Left ventricle myocardium superior (tissue), 1 donor: ENCODE measurements around the gene KCNK2. TPM values are rescaled to one million over a fixed set of nuclear protein-coding genes. Genes with fewer than 3 reads are reported as not detected.

Experiments used
- ATAC-seq: fragments of 200-7000 bp; cut with Tn5 transposase; one replicate; pipeline ENCODE4 v1.9.1; 2020; ENCODE audit warnings: mild to moderate bottlenecking, moderate library complexity
- DNase-seq: peaks from one replicate; pipeline ENCODE4 v3.0.0-alpha.2; 2020
- intact Hi-C: fragments of 100-400 bp; cut with micrococcal nuclease; formaldehyde crosslinking; loops from one replicate; pipeline ENCODE4 v1.11.0; 2022
- long read RNA-seq: library from polyadenylated mRNA; unstranded; transcript quantifications from one replicate; pipeline ENCODE4 v2.0.0, GENCODE V29; 2021
- total RNA-seq: library from RNA; stranded (reverse); fragmentation: NEBNext Ultra II Directional; extraction: Animal tissue kit (Norgen Biotek cat#: 25700); gene quantifications from one replicate; pipeline ENCODE4 v1.2.1, GENCODE V29; 2021
- donor health status: DM: no; HTN: yes; CAD: no; lungs with severe emphysema.

The KCNK2 gene, protein sequence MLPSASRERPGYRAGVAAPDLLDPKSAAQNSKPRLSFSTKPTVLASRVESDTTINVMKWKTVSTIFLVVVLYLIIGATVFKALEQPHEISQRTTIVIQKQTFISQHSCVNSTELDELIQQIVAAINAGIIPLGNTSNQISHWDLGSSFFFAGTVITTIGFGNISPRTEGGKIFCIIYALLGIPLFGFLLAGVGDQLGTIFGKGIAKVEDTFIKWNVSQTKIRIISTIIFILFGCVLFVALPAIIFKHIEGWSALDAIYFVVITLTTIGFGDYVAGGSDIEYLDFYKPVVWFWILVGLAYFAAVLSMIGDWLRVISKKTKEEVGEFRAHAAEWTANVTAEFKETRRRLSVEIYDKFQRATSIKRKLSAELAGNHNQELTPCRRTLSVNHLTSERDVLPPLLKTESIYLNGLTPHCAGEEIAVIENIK
- total RNA-seq: not detected
- long read RNA-seq: 0 reads

DNA sequence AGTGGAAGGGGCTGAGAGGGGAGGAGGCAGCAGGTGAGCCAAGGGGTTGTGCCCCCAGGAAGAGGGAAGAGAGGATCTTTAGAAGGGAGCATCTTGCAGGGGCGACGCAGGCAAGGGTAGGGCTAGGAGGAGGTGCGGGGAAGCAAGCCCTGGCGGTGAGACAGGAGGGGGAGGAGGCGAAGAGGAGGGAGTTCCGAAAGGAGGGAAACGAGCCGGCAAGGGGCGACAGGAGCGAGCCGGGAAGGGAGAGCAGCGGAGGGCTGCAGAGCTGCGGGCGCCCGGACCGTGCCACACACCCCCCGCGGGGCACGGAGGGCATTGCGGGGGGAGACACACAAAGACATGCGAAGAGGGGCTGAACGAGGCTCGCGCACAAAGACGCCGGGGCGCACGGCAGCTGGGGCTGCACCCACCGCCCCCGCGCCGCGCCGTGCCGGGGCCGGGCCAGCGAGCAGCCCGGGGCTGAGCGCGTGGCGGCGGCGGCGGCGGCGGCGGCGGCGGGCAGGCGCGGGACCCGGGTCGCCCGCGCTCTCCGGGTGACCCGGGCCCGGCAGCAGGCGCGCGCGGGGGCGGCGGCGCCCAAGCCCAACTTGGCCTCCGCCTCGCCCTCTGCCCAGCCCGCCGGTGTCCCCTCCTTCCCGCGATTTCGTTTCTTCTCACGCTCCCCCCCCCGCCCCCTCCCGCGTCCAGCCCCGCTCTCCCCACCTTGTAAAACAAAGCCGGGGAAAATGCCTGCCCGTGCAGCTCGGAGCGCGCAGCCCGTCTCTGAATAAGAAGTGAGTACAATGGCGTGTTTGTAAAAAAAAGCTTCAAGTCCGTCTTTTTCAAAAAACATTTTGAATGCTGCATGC is at the start of gene KCNK2:
TSS of gene KCNK2 (plus strand) at position 206 of the 851 bp plus-strand sequence. CDS start 649 bp downstream, outside the sequence.
- ATAC-seq (no peak), DNase-seq (no peak)
- intact Hi-C loops: no loop called here

DNA sequence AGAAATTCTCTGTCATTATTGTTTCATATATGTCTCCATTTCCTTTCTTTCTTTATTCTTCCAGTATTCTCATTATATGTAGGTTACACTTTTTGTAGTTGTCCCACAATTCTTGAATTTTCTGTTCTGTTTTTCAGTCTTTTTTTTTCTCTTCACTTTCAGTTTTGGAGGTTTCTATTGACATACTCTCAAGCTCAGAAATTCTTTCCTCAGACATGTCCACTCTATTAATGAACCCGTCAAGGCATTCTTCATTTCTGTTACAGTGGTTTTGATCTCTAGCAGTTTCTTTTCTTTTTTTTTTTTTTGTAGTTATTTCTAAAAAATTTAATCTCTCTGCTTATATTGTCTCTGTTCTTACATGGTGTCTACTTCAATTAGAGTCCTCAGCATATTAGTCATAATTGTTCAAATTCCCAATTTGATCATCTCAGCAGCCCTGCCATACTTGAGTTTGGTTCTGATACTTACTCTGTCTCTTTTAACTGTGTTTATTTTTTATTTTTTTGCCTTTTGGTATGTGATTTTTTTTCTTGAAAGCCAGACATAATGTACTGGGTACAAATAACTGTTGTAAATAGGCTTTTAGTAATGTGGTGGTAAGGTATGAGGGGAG is 49.5 kb upstream of the KCNK2 start:
- intact Hi-C loops: no loop called here
- no peak for DNase-seq
- ATAC-seq: no peak

DNA sequence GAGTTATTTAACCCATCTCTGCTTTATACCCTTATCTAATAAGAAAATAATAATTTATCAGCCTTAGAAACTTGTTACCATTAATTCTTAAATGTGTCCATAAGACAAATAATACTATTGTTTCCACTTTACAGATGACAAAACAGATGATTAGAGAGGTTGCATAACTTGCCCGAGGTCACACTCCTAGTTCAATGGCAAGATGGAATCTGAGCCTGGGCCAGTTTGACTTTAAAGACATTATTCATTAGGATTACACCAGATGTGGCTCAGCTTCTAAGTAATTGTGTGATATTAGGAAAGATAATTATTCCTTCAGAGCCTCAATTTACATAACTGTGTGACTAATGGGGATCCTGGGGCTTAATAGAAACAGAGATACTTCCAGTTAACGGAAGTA is 42.3 kb upstream of the KCNK2 start:
- ATAC-seq: no peak
- no peak for DNase-seq
- intact Hi-C loops: no loop called here

DNA sequence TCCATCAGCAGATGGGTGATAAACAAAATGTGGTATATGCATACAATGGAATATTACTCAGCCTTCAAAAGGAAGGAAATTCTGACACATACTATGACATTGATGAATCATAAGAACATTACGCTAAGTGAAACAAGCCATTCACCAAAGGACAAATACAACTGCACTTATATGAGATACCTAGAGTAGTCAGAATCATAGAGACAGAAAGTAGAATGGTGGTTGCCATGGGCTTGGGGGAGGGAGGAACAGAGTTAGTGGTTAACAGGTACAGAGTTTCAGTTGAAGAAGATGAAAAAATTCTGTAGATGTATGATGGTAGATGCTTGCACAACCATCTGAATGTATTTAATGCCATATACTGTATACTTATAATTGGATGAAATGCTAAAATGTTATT is 39.1 kb upstream of the KCNK2 start:
- ATAC-seq: no peak
- intact Hi-C loops: no loop called here
- no peak for DNase-seq

DNA sequence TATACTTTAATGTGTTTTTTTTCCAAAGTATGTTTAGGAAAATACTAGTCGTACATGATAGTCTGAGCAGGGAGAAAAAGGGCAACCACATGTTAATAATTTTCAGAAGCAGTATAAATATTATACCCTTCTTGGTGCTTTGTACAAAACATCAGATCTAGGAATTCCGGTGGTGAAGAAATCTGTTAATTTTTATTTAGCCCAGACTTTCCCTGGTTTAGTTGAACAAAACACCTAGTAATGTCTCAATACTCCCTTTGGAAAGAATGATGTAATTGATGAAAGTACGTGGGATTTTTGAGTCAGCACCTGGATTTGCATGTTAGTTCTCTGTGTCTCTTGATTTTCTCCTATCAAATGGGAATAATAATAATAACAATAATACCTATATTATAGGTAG is 38.4 kb upstream of the KCNK2 start:
- intact Hi-C loops: no loop called here
- DNase-seq (no peak), ATAC-seq (no peak)

DNA sequence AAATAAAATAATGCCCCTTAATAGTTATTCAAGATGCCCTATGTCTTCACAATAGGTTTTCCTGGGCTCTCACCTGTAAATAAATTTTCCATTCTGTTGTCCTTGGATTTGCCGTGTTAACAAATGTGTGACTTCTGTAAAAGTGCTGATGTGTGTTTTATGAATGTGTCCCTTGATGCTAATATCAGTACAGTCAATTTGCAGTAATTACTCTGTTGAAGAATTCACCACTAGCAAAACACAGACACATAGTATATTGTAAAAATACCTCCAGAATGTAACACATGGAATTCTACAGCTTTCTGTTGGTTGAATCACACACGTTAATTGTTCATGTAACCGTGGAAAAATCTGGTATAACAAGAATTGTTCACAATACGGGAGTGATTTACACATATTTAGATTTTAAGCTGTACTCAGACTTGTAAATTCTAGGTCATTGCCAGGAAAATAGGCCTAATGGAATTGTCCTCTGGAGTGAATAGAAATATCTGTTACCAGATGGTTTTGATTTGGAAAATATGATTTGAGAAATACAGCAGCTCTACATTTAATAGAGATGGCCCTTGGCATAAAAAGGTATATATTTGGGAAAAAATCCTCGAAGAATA is 36.7 kb upstream of the KCNK2 start:
- intact Hi-C loops: no loop called here
- no peak for ATAC-seq
- no peak for DNase-seq

DNA sequence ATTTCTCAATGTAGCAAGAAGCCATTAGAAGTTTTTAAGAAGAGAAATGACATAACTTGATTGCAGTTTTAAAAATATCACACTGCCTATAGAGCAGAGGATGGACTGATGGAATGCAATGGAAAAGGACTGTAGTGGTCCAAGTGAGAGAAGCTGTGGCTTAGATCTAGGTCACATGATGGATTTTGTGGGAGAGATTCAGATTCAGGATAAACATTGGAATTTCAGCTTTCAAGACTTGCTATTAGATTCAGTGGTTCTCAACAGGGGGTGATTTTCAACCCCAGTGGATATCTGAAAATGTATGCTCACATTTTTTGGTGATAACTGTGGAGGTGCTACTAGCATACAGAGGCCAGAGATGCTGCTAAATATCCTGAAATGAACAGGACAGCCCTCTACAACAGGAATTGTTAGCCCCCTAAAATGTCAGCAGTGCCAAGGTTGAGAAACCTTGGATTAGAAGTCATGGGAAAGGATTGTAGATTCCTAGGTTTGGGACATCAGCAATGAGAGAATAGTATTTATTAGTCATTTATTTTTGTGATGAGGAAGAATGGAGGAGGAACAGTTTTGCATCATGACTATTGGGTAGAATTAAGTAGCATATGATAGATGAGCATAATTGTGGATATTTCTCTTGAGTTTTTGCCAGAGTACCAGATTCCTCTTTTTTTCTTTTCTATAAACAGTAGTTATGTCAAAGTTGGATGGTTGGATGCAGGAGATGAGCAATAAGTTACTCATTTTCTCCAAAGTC is 30.1 kb upstream of the KCNK2 start:
- DNase-seq (no peak), ATAC-seq (no peak)
- intact Hi-C loops: no loop called here

DNA sequence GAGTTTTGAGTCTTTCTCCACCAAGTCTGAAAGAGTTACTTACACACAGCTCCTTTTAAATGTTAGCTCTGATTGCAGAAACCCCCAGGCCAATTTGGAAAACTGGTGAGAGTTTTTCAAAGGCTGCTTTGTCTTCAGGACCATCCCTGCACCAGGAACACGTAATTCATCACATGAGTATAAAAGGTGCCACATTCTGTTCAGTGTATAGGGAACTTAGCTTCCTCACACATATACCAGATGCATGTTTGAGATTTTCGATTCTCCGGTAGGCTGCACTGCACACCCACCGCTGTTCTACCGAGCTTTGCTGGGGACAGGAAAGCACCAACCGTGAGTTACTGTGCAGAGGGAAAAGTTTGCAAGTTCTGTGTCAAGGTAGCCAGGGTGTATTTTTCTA is 28.3 kb upstream of the KCNK2 start:
- ATAC-seq (no peak), DNase-seq (no peak)
- intact Hi-C loops: no loop called here

DNA sequence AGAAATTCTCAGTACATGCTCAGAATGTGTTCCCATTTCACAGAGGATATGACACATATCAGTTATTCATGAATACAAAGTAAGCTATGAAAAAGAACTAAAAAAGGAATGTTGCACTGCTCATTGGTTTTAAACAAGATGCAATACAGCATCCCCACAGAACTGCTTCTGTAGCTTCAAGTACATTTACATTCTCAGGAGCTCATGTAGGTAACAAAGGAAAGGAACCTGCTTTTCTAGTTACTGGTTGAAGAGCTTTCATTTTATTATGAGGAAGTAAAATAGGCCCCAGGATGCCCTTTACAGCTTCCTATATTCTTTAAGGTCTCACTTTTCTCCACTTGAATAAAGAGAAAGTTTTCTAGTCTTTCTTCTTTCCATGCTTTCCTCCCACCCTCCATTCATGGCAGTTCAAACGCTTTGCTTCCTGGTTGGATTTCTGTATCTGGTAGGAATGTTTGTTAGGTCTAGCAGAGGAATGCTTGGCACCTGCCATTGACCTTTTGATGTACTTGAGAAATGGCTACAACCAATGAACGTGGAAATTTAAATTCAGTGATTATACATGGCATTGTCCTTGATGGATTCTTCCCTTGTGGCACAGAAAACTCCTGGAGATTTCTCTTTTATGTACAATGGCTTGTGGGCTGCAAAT is 27.1 kb upstream of the KCNK2 start:
- no peak for ATAC-seq
- no peak for DNase-seq
- intact Hi-C loops: no loop called here

DNA sequence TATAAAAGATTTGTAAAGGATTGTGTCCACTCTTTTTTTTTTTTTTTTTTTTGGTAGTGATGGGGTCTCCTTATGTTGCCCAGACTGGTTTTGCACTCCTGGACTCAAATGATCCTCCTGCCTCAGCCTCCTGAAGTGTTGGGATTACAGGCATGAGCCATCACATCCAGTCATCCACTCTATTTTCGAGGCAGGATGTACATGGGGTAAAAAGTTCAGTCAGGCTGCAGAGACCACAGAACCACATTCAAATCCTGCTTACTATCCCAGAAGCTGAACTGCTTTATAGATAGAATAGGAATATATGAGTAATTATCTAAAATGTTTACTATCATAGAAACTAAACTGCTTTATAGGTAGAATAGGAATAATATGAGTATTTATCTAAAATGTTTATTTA is 26.0 kb upstream of the KCNK2 start:
- ATAC-seq: no peak
- no peak for DNase-seq
- intact Hi-C loops: no loop called here

DNA sequence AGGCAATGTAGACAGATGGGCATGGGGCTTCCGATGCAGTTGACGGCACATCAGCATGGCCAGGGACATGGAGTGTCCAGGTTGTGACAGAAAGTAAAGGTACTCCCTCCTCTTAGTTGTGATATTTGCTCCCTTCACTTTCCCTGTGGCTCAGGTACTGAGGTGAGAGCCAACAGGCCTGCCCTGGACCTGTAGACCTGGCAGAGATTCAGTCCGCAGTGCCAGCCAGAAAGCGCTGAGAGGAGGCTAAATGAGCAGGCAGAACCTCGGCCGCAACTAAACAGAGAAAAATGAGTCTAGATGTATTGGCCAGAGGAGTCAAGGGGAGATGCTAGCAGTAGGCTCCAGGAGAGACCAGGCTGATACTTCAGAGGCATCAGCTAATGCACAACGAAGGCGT is 22.6 kb upstream of the KCNK2 start:
- ATAC-seq: no peak

DNA sequence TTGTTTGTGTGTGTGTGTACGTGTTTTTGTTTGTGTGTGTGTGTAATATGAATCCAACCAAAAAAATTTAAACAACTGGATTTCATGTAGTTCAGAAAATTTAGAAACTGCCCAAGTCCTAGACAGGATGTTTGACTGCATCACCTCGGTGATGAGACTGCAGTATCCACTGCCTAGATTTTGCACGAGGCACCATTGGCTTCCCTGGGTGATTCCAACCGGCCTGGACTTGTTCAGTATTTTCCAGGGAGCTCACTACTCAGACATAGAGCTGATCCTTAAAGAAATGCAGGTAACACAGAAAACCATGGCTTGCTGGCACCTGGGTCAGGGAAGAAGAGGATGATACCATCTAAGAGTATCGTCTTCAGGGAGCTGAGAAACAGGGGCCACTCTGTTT is 18.2 kb upstream of the KCNK2 start:
- DNase-seq (no peak), ATAC-seq (no peak)
- intact Hi-C loops: no loop called here

More for the DNA sequence above, 22.6 kb upstream of the KCNK2 start:
- no peak for DNase-seq
- intact Hi-C loops: no loop called here

DNA sequence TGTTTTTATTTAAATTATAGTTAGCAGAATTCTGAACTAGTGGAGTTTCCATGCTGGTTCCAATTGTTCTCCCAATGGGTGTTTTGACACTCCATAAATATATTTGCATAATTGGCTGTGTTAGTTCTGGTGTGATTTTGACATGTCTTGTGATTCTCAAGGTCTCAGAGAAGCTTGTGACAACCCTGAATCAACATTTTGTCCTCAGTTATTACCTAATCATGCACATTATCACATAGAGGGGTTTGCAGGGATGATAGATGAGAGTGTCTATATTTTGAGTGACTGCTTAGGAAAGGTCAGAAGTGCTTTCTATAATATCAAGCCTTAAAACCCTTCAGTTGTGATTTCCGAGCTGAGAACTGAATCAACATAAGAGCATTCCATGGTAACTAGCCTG is 11.5 kb upstream of the KCNK2 start:
- intact Hi-C loops: no loop called here
- no peak for DNase-seq
- no peak for ATAC-seq

DNA sequence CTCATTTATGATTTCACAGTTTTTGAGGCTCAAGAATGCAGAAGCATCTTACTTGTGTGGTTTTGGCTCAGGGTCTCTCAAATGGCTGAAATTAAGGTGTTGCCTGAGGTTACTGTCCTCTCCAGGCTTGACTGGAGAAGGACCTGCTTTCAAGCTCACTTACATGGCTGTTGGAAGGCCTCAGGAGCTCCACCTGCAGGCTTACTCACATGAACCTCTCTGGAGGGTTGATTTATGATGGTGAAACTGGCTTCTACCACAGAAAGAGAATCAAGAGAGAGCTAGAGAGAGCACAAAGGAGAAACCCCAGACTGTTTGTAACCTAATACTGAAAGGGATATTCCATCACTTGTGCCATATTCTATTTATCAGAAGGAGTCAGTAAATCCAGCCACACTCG is 6.2 kb upstream of the KCNK2 start:
- intact Hi-C loops: no loop called here
- ATAC-seq (no peak), DNase-seq (no peak)

DNA sequence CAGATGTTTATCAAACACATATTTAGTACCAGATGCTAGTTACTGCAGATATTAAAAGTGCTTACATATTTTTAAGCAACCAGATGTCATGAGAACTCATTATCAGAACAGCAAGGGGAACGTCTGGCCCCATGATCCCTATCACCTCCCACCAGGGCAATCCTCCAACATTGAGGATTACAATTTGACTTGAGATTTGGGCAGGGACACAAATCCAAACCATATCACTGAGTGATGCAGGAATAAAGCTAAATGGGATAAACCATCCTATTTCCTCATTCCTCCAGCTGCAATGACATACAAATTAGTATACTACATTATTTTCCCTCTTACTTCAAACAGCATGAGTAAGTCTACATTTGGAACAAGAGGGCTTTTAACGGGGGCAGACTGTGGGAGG is 3.1 kb upstream of the KCNK2 start:
- intact Hi-C loops: no loop called here
- ATAC-seq: no peak

DNA sequence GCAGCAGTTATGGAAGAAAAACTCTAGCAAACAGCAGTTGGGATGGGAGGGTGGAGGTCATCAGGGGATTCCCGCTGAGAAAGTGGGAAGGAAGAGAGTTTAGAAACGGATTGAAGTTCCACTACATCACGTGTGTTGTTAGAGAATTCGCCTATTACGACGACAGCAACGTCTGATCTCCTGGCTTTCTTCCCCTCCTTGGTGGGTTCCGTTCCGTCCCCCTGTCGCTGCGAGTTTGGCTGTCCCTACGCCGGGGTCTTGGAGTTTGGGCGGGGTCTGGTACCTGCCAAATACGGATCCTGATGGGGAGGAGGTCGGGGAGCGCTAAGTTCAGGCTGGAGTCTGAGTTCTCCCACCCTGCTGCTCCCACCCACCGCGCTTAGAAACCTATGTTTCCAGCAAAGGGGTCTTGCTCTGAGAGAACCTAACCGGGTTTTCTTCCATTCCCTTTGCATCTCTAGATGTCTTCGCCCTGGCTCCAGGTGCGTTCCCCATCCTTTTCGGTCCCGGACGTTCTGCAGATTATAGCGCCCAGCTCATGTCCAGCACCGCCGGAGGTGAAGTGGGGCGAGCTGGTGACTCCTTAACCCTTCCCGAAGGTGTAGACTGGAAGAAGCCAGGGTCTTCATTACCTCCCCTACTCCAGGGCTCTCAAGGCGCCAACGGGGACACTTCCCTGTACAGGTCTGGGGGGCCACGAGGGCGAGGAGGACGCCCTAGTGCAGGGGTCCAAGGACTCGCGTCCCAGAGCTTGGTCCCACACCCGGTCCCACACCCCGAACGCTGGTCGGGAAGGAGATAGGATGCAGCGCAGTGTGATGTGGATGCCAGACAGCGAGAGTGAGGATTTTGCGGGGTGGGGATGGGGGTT is 641 bp upstream of the KCNK2 start:
- ATAC-seq: no peak
- no peak for DNase-seq

More for the DNA sequence above, 3.1 kb upstream of the KCNK2 start:
- no peak for DNase-seq

DNA sequence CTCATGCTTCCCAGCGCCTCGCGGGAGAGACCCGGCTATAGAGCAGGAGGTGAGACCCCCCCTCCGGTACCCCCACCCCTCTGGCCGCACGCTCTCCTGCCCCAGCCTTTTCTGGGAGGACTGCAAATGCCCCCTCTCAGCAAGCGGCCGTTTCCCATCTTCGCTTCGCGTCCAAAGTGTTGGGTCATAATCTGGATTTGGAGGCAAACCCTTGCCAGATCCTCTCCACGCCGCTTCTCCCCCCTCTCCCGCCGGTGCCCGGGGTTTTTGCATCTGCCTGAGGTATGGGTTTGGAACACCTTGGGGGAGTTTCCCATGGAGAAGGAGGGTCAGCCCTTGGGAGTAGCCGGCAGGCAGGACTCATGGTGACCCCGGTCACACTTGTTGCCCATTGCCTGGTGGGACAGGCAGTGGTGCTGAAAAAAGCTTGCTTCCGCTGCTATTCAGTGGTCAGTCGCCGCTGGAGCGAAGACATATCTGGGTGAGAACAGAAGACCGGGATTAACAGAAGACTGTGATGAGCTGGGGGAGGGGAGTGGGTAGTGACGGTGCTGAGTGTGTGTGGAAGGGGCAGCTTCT is 935 bp downstream of the KCNK2 start:
- intact Hi-C loops: no loop called here
- ATAC-seq (no peak), DNase-seq (no peak)

More for the DNA sequence above, 641 bp upstream of the KCNK2 start:
- intact Hi-C loops: no loop called here
